ENCODE data around the gene SLC50A1.

SLC50A1 gene

GRCh38 chr1:155172732-155173477 lies 37.3 kb downstream of the SLC50A1 start, which contains the start of gene KRTCAP2 (continued):
- TF ChIP-seq ZNF76 (tag by site-specific recombination; IDR thresholded peaks at IDR 0.05; ENCODE audit: borderline replicate concordance, low read depth) (peak; percentile 94), ZNF639 (tag by site-specific recombination; IDR thresholded peaks at IDR 0.05) (peak; percentile 47; the same call in 1 of the 2 replicates), ZNF366 (tag by site-specific recombination; conservative IDR thresholded peaks at IDR 0.05) (peak; percentile 87), PRDM4 (tag by site-specific recombination; IDR thresholded peaks at IDR 0.05) (peak; percentile 5; the same call in 1 of the 2 replicates), ZNF747 (tag by site-specific recombination; IDR thresholded peaks at IDR 0.05) (no peak), ZNF335 (tag by site-specific recombination; conservative IDR thresholded peaks at IDR 0.05) (peak; percentile 93), MZF1 (tag by site-specific recombination; IDR thresholded peaks at IDR 0.05; ENCODE audit: borderline replicate concordance) (peak; percentile 41; the same call in 1 of the 2 replicates), ZNF2 (tag by site-specific recombination; IDR thresholded peaks at IDR 0.05) (0 out of 2 replicates have a peak, but pooled peaks have one; percentile 77), CTCF (tag by site-specific recombination; IDR thresholded peaks at IDR 0.05) (peak; percentile 98), OSR2 (tag by site-specific recombination; IDR thresholded peaks at IDR 0.05) (0 out of 2 replicates have a peak, but pooled peaks have one; percentile 13), KLF8 (tag by site-specific recombination; IDR thresholded peaks at IDR 0.05) (peak; percentile 83), ZNF623 (tag by site-specific recombination; IDR thresholded peaks at IDR 0.05) (peak; percentile 6; the same call in 1 of the 2 replicates), ZIC2 (tag by site-specific recombination; IDR thresholded peaks at IDR 0.05) (no peak), REPIN1 (tag by site-specific recombination; IDR thresholded peaks at IDR 0.05; ENCODE audit: low read depth) (no peak), ZXDB (tag by site-specific recombination; IDR thresholded peaks at IDR 0.05) (peak; percentile 86), ZNF449 (tag by site-specific recombination; IDR thresholded peaks at IDR 0.05) (peak; percentile 46; the same call in 1 of the 2 replicates), ZNF280C (tag by site-specific recombination; IDR thresholded peaks at IDR 0.05) (no peak), ZBTB17 (tag by site-specific recombination; IDR thresholded peaks at IDR 0.05) (peak; percentile 71), HOXC10 (CRISPR knock-in tag; IDR thresholded peaks at IDR 0.05) (no peak), ZNF654 (tag by site-specific recombination; IDR thresholded peaks at IDR 0.05; ENCODE audit: low read depth) (no peak), ZBTB10 (tag by site-specific recombination; IDR thresholded peaks at IDR 0.05) (peak; percentile 80)

Data from HEK293 (cell line).